Measurements from ENCODE around the gene PIM3. TPM values are rescaled to one million over a fixed set of nuclear protein-coding genes. Genes with fewer than 3 reads are reported as not detected.
A peak's percentile ranks its signal among the peaks of the same experiment; 100 is the strongest.
"Not testable (repeated sequence)": the region's sequence is repeated elsewhere in the genome, so short reads cannot be mapped to it uniquely, and the experiment has no call there.

The PIM3 gene
- total RNA-seq, 1 experiment from 2014 or later: 58.2 TPM

GRCh38 chr22:49977578-49977977 is 17.0 kb downstream of the PIM3 start:
- DNase-seq (ENCODE audit: low read depth, low spot score) (no peak), ATAC-seq (no peak)
- no TSS peak for BruUV-seq (replicated peaks)
- Histone ChIP-seq H3K36me3 (ENCODE audit: control insufficient read depth, insufficient read depth, low read length) (no peaks in the 10 kb centered on the region), H3K4me3 (ENCODE audit: low read depth in 2 of 2, low read length in 2 of 2) (no peak overlapping the region), H3K9me3 (ENCODE audit: control insufficient read depth, insufficient read depth, low read depth, low read length) (no peaks in the 10 kb centered on the region), H3K27me3 (ENCODE audit: control insufficient read depth, insufficient read depth, low read length) (no peaks in the 10 kb centered on the region), H3K27ac (ENCODE audit: low read length) (no peak overlapping the region), H3K4me1 (ENCODE audit: control insufficient read depth, insufficient read depth, low read length) (peaks cover 8% of the 10 kb centered on the region)
- intact Hi-C loops (cut with micrococcal nuclease; ENCODE audit: unreplicated experiment) (no loop called here), in situ Hi-C loops (cut with HindIII; ENCODE audit: low pct_unique_long_range_greater_than_20kb, low sequenced_read_pairs) (no loop called here)
- POLR2A ChIA-PET: no interaction called here
- CTCF ChIA-PET: no interaction called here
- TF ChIP-seq TCF7L2 (IDR thresholded peaks at IDR 0.05; ENCODE audit: low read depth, low read length) (no peak), POLR2AphosphoS5 (IDR thresholded peaks at IDR 0.05; ENCODE audit: low read depth, low read length) (no peak), SIN3A (IDR thresholded peaks at IDR 0.05; ENCODE audit: borderline replicate concordance, insufficient read depth, low read depth, low read length) (no peak), REST (IDR thresholded peaks at IDR 0.05; ENCODE audit: insufficient read depth in 1 of 2, low read depth in 2 of 2, low read length in 1 of 2) (no peak)

DNA sequence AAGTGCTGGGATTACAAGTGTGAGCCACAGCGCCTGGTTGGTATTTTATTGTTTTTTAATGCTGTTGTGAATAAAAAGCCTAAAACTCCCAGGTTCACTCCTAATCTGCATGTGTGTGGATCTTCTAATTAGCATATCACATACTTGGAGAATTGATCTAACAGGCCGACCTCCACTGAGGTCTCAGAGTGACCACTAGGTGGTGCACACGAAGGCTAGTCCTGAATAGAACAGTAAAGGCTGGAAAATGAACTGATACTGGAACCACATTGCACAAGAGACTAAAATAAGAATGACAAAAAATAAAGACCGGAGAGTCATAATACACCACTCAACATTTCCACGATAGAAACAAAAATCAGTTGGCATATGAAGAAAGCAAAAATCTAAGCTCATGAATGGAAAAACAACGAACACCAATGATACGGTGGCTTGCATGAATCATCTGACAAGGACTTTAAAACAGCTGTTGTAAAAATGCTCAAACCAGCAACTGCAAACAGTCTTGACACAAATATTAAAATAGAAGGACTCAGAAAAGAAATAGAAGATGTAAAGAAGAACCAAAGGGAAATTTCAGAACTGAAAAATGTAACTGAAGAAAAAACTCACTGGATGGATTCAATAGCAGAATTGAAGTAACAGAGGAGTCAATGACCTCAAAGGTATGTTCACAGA is 19.2 kb downstream of the PIM3 start:
- intact Hi-C loops (cut with micrococcal nuclease; ENCODE audit: unreplicated experiment): no loop called here
- POLR2A ChIA-PET: no interaction called here
- in situ Hi-C loops (cut with HindIII; ENCODE audit: low pct_unique_long_range_greater_than_20kb, low sequenced_read_pairs): no loop called here
- no peak overlapping the region for H3K27ac ChIP-seq (ENCODE audit: low read length)
- H3K4me1 ChIP-seq (ENCODE audit: control insufficient read depth, insufficient read depth, low read length): peaks cover 8% of the 10 kb centered on the region
- H3K27me3 ChIP-seq (ENCODE audit: control insufficient read depth, insufficient read depth, low read length): no peaks in the 10 kb centered on the region
- DNase-seq (ENCODE audit: low read depth, low spot score) (no peak), ATAC-seq (no peak)
- H3K4me3 ChIP-seq (ENCODE audit: low read depth in 2 of 2, low read length in 2 of 2): no peak overlapping the region
- TF ChIP-seq POLR2AphosphoS5 (IDR thresholded peaks at IDR 0.05; ENCODE audit: low read depth, low read length) (no peak), TCF7L2 (IDR thresholded peaks at IDR 0.05; ENCODE audit: low read depth, low read length) (peak; percentile 66)
- TF ChIP-seq, protein P1, sequence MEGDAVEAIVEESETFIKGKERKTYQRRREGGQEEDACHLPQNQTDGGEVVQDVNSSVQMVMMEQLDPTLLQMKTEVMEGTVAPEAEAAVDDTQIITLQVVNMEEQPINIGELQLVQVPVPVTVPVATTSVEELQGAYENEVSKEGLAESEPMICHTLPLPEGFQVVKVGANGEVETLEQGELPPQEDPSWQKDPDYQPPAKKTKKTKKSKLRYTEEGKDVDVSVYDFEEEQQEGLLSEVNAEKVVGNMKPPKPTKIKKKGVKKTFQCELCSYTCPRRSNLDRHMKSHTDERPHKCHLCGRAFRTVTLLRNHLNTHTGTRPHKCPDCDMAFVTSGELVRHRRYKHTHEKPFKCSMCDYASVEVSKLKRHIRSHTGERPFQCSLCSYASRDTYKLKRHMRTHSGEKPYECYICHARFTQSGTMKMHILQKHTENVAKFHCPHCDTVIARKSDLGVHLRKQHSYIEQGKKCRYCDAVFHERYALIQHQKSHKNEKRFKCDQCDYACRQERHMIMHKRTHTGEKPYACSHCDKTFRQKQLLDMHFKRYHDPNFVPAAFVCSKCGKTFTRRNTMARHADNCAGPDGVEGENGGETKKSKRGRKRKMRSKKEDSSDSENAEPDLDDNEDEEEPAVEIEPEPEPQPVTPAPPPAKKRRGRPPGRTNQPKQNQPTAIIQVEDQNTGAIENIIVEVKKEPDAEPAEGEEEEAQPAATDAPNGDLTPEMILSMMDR (IDR thresholded peaks at IDR 0.05): peak; percentile 71
- no TSS peak for BruUV-seq (replicated peaks)
- no peaks in the 10 kb centered on the region for H3K9me3 ChIP-seq (ENCODE audit: control insufficient read depth, insufficient read depth, low read depth, low read length)
- no peaks in the 10 kb centered on the region for H3K36me3 ChIP-seq (ENCODE audit: control insufficient read depth, insufficient read depth, low read length)
- CTCF ChIA-PET: interaction anchor here (0.9 to 1.1 kb wide), 2 partner anchors 49 to 51 kb away, joined by 3 read pairs; no protein-coding TSS in a partner anchor

DNA sequence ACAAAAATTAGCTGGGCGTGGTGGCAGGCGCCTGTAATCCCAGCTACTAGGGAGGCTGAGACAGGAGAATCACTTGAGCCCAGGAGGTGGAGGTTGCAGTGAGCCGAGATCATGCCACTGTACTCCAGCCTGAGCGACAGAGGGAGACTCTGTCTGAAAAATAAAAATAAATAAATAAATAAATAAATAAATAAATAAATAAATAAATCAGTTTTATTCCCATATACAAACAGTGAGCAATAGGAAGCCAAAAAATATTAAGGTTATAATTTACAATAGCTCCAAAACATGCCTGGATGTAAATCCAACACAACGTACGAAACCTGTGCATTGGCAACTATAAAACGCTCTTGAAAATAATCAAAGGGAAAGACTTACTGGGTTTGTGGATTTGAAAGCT is 21.2 kb downstream of the PIM3 start:
- CTCF ChIA-PET: interaction anchor here (0.6 to 0.7 kb wide), 2 partner anchors 25 to 583 kb away, joined by 3 to 8 read pairs; no protein-coding TSS in a partner anchor
- not testable (repeated sequence) for H3K27me3 ChIP-seq (ENCODE audit: control insufficient read depth, insufficient read depth, low read length); ATAC-seq

More for the DNA sequence above, 21.2 kb downstream of the PIM3 start:
- intact Hi-C loops (cut with micrococcal nuclease; ENCODE audit: unreplicated experiment); H3K27ac ChIP-seq (ENCODE audit: low read length); BruUV-seq (replicated peaks); in situ Hi-C loops (cut with HindIII; ENCODE audit: low pct_unique_long_range_greater_than_20kb, low sequenced_read_pairs); H3K4me3 ChIP-seq (ENCODE audit: low read depth in 2 of 2, low read length in 2 of 2); DNase-seq (ENCODE audit: low read depth, low spot score); H3K9me3 ChIP-seq (ENCODE audit: control insufficient read depth, insufficient read depth, low read depth, low read length); H3K4me1 ChIP-seq (ENCODE audit: control insufficient read depth, insufficient read depth, low read length); POLR2A ChIA-PET; H3K36me3 ChIP-seq (ENCODE audit: control insufficient read depth, insufficient read depth, low read length): not testable (repeated sequence)
